GM13976 (cell line): ENCODE measurements around the gene MOCS1.

Source experiments
- DNase-seq: peaks from one replicate; pipeline ENCODE4 v3.0.0; 2012; ENCODE audit warnings: low spot score
- in situ Hi-C: fragments of 300-500 bp; cut with MboI; formaldehyde crosslinking; loops from one replicate; pipeline ENCODE4 v1.12.0; 2022; ENCODE audit warnings: low sequenced_read_pairs, mixed read lengths, inconsistent platforms; ENCODE audit not compliant: unreplicated experiment
- TF ChIP-seq, protein P1 (sequence below): IDR thresholded peaks from 2 replicates; pipeline ENCODE4 v1.5.1; 2012; ENCODE audit warnings: borderline replicate concordance, mild to moderate bottlenecking; ENCODE audit not compliant: insufficient read depth; ENCODE audit errors: extremely low read depth, missing control alignments, control extremely low read depth

The MOCS1 gene

DNA sequence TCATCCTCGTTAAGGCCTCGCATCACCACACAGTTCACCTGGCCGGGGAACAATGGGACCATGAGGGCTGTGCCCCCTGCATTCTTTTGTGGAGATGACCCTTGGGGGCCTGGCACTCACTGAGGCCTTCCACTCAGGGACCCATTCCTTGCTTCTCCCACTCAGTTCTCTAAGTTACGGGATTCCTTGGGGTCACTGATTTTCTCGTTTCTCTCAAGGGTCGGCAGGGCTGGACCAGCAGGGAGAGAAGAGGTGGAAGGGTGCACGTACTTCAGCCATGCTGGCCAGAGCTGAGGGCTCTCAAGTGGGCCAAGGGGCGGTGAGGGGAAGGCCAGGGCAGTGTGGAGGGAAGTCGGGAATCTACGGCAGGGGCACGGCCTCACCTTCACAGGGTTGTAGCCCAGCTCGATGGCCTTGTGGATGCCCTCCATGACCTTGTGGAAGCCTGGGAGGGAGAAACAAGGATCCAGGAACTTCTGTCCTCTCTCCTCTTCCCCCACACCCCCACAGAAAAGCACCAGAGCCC lies 20.8 kb downstream of the MOCS1 start:
- in situ Hi-C loops: no loop called here
- TF ChIP-seq, protein P1, sequence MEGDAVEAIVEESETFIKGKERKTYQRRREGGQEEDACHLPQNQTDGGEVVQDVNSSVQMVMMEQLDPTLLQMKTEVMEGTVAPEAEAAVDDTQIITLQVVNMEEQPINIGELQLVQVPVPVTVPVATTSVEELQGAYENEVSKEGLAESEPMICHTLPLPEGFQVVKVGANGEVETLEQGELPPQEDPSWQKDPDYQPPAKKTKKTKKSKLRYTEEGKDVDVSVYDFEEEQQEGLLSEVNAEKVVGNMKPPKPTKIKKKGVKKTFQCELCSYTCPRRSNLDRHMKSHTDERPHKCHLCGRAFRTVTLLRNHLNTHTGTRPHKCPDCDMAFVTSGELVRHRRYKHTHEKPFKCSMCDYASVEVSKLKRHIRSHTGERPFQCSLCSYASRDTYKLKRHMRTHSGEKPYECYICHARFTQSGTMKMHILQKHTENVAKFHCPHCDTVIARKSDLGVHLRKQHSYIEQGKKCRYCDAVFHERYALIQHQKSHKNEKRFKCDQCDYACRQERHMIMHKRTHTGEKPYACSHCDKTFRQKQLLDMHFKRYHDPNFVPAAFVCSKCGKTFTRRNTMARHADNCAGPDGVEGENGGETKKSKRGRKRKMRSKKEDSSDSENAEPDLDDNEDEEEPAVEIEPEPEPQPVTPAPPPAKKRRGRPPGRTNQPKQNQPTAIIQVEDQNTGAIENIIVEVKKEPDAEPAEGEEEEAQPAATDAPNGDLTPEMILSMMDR: no peak
- DNase-seq: no peak

GRCh38 chr6:39912446-39912845 lies 21.8 kb downstream of the MOCS1 start:
- in situ Hi-C loops: no loop called here
- TF ChIP-seq, protein P1: no peak
- DNase-seq: no peak

DNA sequence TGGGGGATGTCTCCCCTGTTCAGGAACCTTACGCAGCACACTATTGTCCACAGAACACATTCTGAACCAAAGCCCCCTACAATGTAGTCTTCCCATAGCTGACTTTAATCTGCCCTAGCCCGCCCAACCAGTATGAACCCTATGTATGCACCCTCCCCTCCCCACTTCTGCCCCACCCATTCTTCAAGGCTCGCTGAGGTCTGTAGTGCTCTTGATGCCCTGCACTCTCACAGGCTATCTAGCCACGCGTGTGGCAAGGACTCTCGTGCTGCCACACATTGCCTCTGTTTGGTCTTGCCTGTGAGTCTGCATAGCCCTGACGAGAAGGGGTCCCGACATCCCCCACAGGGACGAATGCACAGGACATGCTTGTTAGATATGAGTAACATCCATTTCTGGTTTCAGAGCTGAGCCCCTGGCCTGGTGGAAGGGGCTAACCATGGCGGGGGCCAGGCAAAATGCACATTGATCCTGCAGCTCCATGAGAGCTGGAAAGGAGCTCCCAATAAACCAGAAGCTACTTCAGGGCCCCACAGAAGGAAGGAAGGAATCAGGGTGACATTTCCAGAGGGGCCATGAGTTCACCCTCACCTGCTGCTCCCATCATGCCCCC lies 22.6 kb downstream of the MOCS1 start:
- DNase-seq: no peak
- in situ Hi-C loops: no loop called here
- TF ChIP-seq, protein P1: no peak

DNA sequence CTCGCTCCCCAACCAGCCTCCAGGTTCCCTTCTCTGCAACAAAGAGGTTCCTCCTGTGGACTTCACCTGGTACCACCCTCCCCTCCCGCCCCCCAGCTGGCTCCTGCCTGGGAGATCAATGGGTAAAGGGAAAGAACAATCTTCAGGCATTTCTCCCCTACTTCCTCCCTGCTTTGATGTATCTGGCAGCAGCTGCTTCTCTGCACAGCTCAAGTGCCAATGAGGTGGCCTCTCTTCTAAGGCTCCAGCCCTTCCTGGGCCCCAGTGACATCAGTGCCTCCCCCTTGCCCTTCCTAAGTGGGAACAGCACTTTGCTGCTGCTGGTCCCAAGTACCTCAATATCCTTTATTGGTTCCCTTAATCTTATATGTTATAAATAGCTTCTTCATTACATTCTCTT lies 23.5 kb downstream of the MOCS1 start:
- no peak for DNase-seq
- TF ChIP-seq, protein P1: no peak
- in situ Hi-C loops: no loop called here

DNA sequence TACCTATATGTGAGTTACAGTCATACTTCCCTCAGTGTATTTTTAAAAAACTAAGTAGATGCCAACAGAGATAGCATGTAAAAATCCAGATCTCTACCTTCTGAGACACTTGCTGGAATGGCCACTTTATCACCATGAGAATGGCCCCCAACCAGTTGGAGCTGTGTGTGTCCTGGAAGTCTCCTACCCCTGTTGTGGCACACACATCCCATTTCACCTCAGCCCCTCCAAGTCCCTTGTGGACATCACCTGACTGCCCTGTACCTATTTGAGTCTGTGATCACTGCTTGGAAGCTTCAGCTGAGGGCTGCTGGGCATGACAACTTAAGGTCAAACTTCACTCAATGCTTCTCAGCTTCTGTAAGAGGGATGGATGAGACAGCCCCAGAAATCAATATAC lies 24.1 kb downstream of the MOCS1 start:
- TF ChIP-seq, protein P1: no peak
- in situ Hi-C loops: no loop called here
- no peak for DNase-seq

GRCh38 chr6:39909701-39910100 lies 24.6 kb downstream of the MOCS1 start:
- TF ChIP-seq, protein P1: no peak
- in situ Hi-C loops: no loop called here
- no peak for DNase-seq
